GM03348 (cell line): Measurements from ENCODE around the gene LDB2.
"Not testable (repeated sequence)": the region's sequence is repeated elsewhere in the genome, so short reads cannot be mapped to it uniquely, and the experiment has no call there.

Source experiments
- DNase-seq: peaks from one replicate; pipeline ENCODE4 v3.0.0; 2012; ENCODE audit warnings: low spot score

LDB2 gene

GRCh38 chr4:16544869-16545268 is 353.6 kb downstream of the LDB2 start:
- DNase-seq: no peak

GRCh38 chr4:16544251-16544721 is 354.2 kb downstream of the LDB2 start:
- DNase-seq: peak; percentile 18

GRCh38 chr4:16537926-16538325 is 360.5 kb downstream of the LDB2 start:
- no peak for DNase-seq

GRCh38 chr4:16532240-16532970 is 366.0 kb downstream of the LDB2 start:
- peak; percentile 64 for DNase-seq

- peak; percentile 23 for DNase-seq
Observed at GRCh38 chr4:16530688-16531635, 367.5 kb downstream of the LDB2 start.

GRCh38 chr4:16524911-16525554 is 373.4 kb downstream of the LDB2 start:
- DNase-seq: peak; percentile 80

- no peak for DNase-seq
Observed at GRCh38 chr4:16524406-16524805, 374.0 kb downstream of the LDB2 start.

GRCh38 chr4:16523526-16523925 is 374.9 kb downstream of the LDB2 start:
- DNase-seq: not testable (repeated sequence)

- DNase-seq: no peak
Observed at GRCh38 chr4:16521156-16521915, 377.1 kb downstream of the LDB2 start.

GRCh38 chr4:16516796-16517439 is 381.5 kb downstream of the LDB2 start:
- DNase-seq: peak; percentile 62

GRCh38 chr4:16513876-16514275 is 384.6 kb downstream of the LDB2 start:
- no peak for DNase-seq

GRCh38 chr4:16508968-16509367 is 389.5 kb downstream of the LDB2 start:
- no peak for DNase-seq

GRCh38 chr4:16505726-16506125 is 392.7 kb downstream of the LDB2 start:
- DNase-seq: peak; percentile 60

- DNase-seq: no peak
Observed at GRCh38 chr4:16505267-16505666, 393.2 kb downstream of the LDB2 start.

GRCh38 chr4:16503421-16504100 is 394.9 kb downstream of the LDB2 start:
- DNase-seq: no peak

- no peak for DNase-seq
Observed at GRCh38 chr4:16498978-16499377, 399.5 kb downstream of the LDB2 start.

GRCh38 chr4:16496501-16496900 is 401.9 kb downstream of the LDB2 start:
- DNase-seq: peak; percentile 56

GRCh38 chr4:16492872-16493271 is 405.6 kb downstream of the LDB2 start:
- no peak for DNase-seq

- DNase-seq: no peak
Observed at GRCh38 chr4:16489226-16489625, 409.2 kb downstream of the LDB2 start.

GRCh38 chr4:16488084-16488483 is 410.4 kb downstream of the LDB2 start:
- DNase-seq: no peak

GRCh38 chr4:16484711-16485110 is 413.7 kb downstream of the LDB2 start:
- no peak for DNase-seq
